GM13977 (cell line): ENCODE measurements around the gene ARHGEF19.

Source experiments
- DNase-seq: peaks from one replicate; pipeline ENCODE4 v3.0.0; 2012; ENCODE audit warnings: low spot score
- CTCF ChIP-seq: IDR thresholded peaks from 2 replicates; pipeline ENCODE4 v1.5.1; 2012; ENCODE audit warnings: mild to moderate bottlenecking, control low read depth; ENCODE audit not compliant: insufficient read depth; ENCODE audit errors: extremely low read depth, missing control alignments
- in situ Hi-C: fragments of 300-500 bp; cut with MboI; formaldehyde crosslinking; loops from one replicate; pipeline ENCODE4 v1.12.0; 2022; ENCODE audit warnings: low sequenced_read_pairs, low pct_unique_long_range_greater_than_20kb, mixed read lengths, inconsistent platforms; ENCODE audit not compliant: unreplicated experiment

Gene ARHGEF19

GRCh38 chr1:16174886-16175598, 37.4 kb downstream of the ARHGEF19 start:
- no peak for TF ChIP-seq CTCF
- DNase-seq = no peak
- in situ Hi-C loops = loop anchor here (25.0 kb wide), 1 partner anchor 388 kb away; no protein-coding TSS in a partner anchor

GRCh38 chr1:16174261-16174868, 38.1 kb downstream of the ARHGEF19 start:
- in situ Hi-C loops = no loop called here
- TF ChIP-seq CTCF = no peak
- no peak for DNase-seq

GRCh38 chr1:16173447-16174260, 38.8 kb downstream of the ARHGEF19 start:
- DNase-seq = no peak
- TF ChIP-seq CTCF = no peak
- in situ Hi-C loops = no loop called here

- DNase-seq = no peak
- no peak for TF ChIP-seq CTCF
- in situ Hi-C loops = no loop called here
Measured at GRCh38 chr1:16172964-16173446, 39.4 kb downstream of the ARHGEF19 start.

GRCh38 chr1:16172218-16172830, 40.1 kb downstream of the ARHGEF19 start:
- DNase-seq = no peak
- in situ Hi-C loops = no loop called here
- no peak for TF ChIP-seq CTCF

GRCh38 chr1:16171314-16172151, 40.9 kb downstream of the ARHGEF19 start:
- in situ Hi-C loops = no loop called here

More at GRCh38 chr1:16171314-16172151, 40.9 kb downstream of the ARHGEF19 start:
- DNase-seq = no peak
- TF ChIP-seq CTCF = no peak
